BE2C (cell line): ENCODE data around the gene S100A13.

Source experiments
- DNase-seq: peaks from one replicate; pipeline ENCODE4 v3.0.0-alpha.2; 2020
- H3K27me3 ChIP-seq: fragments of 250-450 bp; sonication (Bioruptor Pico); 2 replicates; pipeline ENCODE4 v1.5.1; 2020; ENCODE audit warnings: mild to moderate bottlenecking
- H3K36me3 ChIP-seq: fragments of 250-450 bp; sonication (Bioruptor Pico); 2 replicates; pipeline ENCODE4 v1.5.1; 2020; ENCODE audit warnings: mild to moderate bottlenecking
- H3K4me1 ChIP-seq: fragments of 250-450 bp; sonication (Bioruptor Pico); 2 replicates; pipeline ENCODE4 v1.5.1; 2020
- H3K4me3 ChIP-seq: 2 replicates; pipeline ENCODE4 v1.5.1; 2011; ENCODE audit warnings: low read depth, low read length
- H3K9me3 ChIP-seq: fragments of 250-450 bp; sonication (Bioruptor Pico); 2 replicates; pipeline ENCODE4 v1.5.1; 2020
- TF ChIP-seq, protein P1 (sequence below): IDR thresholded peaks from 2 replicates; pipeline ENCODE4 v1.5.1; 2012; ENCODE audit warnings: mild to moderate bottlenecking, low read depth, low read length

The S100A13 gene

DNA sequence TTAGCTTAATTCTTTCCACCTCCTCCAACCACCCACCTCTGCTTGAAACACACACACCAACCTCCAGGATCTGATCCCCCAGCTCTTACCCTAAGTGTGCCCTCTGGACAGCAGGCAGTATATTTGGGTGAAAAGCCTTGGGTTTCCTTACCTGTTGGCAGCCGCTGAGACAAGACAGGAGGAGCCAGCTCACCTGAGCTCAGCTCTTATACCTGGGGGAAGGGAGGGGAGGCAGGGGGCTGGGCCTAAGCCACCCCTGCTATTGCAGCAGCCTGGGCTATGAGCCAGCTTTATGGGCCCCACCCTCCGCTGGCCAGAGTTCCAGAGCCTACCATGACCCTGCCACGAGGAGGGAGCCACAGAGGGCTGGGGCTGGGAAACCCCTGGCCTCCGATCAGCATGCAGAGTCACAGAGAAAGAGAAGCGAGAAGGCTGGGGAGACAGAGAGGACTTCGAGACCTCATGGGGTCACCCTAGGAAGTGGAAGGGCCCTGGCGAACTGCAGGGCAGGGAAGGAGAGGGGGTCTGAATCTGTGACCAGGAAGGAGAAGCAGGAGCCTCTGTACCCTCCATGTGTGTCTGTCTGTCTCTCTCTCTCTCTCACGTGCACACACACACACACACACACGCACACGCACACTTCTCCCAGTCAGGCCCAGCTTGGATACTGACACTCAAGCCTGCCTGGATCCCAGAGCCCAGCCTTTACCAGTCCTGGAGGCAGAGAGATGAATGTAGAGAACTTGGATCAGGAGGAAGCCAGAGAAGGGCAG, 11.0 kb downstream of the S100A13 start, which contains the start of gene S100A14:
S100A14 (minus strand) TSS at position 182 of the 773 bp plus-strand sequence. CDS start 467 bp downstream, outside the sequence.
- Histone ChIP-seq H3K27me3 (no peaks in the 10 kb centered on the region), H3K36me3 (no peaks in the 10 kb centered on the region), H3K4me3 (no peak within 1 kb of the TSS), H3K4me1 (no peaks in the 10 kb centered on the region), H3K9me3 (no peaks in the 10 kb centered on the region)
- no peak for DNase-seq
- TF ChIP-seq, protein P1, sequence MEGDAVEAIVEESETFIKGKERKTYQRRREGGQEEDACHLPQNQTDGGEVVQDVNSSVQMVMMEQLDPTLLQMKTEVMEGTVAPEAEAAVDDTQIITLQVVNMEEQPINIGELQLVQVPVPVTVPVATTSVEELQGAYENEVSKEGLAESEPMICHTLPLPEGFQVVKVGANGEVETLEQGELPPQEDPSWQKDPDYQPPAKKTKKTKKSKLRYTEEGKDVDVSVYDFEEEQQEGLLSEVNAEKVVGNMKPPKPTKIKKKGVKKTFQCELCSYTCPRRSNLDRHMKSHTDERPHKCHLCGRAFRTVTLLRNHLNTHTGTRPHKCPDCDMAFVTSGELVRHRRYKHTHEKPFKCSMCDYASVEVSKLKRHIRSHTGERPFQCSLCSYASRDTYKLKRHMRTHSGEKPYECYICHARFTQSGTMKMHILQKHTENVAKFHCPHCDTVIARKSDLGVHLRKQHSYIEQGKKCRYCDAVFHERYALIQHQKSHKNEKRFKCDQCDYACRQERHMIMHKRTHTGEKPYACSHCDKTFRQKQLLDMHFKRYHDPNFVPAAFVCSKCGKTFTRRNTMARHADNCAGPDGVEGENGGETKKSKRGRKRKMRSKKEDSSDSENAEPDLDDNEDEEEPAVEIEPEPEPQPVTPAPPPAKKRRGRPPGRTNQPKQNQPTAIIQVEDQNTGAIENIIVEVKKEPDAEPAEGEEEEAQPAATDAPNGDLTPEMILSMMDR = no peak

DNA sequence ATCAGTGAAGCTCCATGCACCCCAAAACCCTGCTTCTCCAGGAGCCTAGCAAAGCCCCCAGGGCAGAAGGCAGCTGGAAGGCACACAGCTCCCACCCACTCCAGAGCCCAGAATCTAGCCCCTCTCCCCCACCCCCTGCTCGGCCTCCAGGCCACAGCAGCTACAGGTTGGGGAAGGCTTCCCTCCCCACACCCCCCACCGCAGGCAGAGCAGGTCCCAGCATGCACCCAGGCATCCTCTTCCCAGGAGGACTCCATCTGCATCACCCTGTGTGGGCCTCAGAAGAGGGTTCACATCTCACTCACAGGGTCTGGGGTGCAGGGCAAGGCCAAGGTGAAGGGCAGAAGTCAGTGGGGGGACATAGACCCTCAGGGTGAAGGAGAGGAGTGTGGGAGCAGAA, 11.9 kb downstream of the S100A13 start:
- TF ChIP-seq, protein P1 = no peak
- Histone ChIP-seq H3K9me3 (no peaks in the 10 kb centered on the region), H3K4me1 (peaks cover 4% of the 10 kb centered on the region), H3K4me3 (no peak overlapping the region), H3K36me3 (no peaks in the 10 kb centered on the region), H3K27me3 (no peaks in the 10 kb centered on the region)
- DNase-seq = no peak

DNA sequence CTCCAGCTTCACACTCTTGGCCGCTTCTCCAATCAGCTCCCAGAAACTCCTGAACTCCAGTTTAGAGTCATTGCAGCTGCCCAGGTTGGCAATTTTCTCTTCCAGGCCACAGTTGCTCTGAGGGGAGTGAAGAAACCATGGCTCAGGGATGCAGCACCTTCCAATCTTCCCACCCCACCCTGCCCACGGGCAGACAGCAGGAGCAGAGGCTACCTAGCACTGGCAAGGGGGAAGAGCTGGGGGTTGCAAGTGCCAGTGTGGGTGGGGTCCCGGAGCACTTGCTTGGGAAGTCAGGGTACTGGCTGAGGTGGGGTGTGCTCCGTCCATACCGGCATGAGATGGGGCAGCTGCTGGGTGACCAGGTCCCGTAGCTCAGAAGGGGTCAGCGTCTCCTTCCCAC, 12.4 kb downstream of the S100A13 start:
- Histone ChIP-seq H3K27me3 (no peaks in the 10 kb centered on the region), H3K4me3 (no peak overlapping the region), H3K9me3 (no peaks in the 10 kb centered on the region), H3K36me3 (no peaks in the 10 kb centered on the region), H3K4me1 (peaks cover 9% of the 10 kb centered on the region)
- TF ChIP-seq, protein P1 = no peak
- DNase-seq = no peak

DNA sequence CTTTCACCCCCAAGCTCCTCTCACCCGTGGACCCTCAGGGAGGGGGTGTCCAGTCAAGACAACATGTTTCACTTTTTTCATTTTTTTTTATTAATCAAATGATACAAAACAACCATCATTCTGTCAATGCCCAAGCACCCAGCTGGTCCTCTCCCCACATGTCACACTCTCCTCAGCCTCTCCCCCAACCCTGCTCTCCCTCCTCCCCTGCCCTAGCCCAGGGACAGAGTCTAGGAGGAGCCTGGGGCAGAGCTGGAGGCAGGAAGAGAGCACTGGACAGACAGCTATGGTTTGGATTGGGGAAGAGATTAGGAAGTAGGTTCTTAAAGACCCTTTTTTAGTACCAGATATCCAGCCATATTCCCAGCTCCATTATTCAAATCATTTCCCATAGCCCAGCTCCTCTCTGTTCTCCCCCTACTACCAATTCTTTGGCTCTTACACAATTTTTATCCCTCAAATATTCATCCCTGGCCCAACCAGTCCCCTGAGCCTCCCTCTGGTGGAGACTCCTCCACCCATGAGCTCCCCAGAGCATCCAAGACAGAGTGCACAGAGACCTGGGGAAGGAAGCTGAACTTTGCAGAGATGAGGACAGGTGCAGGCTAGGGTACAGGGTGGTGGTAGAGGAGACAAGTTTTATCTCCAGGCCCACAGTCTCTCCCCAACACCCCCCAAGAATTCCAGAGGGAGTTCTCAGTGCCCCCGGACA, 13.0 kb downstream of the S100A13 start:
- peaks cover 15% of the 10 kb centered on the region for H3K4me1 ChIP-seq
- DNase-seq = no peak
- H3K9me3 ChIP-seq = no peaks in the 10 kb centered on the region
- no peaks in the 10 kb centered on the region for H3K36me3 ChIP-seq
- H3K27me3 ChIP-seq = no peaks in the 10 kb centered on the region
- H3K4me3 ChIP-seq = no peak overlapping the region
- TF ChIP-seq, protein P1 = no peak

DNA sequence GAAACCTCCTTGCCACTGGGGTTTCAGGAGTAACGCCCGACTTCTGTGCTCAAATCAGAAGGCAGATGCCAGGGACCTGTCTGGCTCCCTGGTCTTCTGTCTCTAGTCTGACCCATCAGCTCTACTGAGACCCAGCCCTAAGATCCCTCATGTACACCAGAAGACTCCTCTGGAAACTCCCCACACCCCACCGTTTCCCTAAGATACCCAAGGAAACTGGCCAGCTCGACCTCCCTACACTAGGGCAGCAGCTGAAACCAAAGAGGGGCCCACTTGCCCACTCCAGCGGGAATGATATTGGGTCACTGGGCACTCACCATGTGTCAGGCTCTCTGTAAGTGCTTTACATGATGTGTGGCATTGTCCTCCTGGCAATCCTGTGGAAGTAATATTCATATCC, 13.9 kb downstream of the S100A13 start:
- TF ChIP-seq, protein P1 = no peak
- no peaks in the 10 kb centered on the region for H3K27me3 ChIP-seq
- no peak overlapping the region for H3K4me3 ChIP-seq
- peaks cover 19% of the 10 kb centered on the region for H3K4me1 ChIP-seq
- H3K9me3 ChIP-seq = no peaks in the 10 kb centered on the region
- no peaks in the 10 kb centered on the region for H3K36me3 ChIP-seq
- no peak for DNase-seq

DNA sequence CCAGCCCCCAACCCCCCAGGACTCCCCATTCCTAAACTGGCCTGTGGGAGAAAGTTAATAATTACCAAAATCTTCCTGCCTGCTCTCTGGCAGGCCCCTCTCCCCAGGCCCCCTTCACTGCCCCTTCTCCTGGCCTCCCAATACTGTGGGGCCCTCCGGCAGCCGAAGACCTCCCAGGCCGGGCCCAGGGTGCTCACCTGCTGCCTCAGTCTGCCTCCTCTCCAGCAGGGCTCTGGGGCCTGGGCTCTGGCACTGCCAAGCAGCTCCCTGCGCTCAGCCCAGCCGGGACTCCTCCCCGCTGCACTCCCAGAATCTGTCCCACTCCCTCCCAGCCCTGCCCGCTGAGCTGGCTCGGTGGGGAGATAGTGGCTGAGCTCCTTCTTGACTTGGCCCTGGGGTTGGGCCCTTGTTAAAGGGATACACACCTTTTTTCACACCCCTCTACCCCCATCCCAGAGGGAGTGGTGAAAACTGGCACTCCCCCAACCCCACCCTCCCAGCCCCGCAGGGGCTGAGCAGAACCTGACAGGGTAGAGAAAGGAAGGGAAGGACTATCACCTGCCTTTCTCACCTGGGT, 14.5 kb downstream of the S100A13 start, which contains the start of gene S100A16:
S100A16 (minus strand) TSS at position 383 of the 577 bp plus-strand sequence. CDS start 4,986 bp downstream, outside the sequence.
- TF ChIP-seq, protein P1 = no peak
- no peaks in the 10 kb centered on the region for H3K27me3 ChIP-seq
- DNase-seq = no peak
- H3K4me1 ChIP-seq = peaks cover 19% of the 10 kb centered on the region
- H3K4me3 ChIP-seq = no peak within 1 kb of the TSS
- no peaks in the 10 kb centered on the region for H3K9me3 ChIP-seq
- no peaks in the 10 kb centered on the region for H3K36me3 ChIP-seq
